WTC11 (cell line): ENCODE measurements around the gene SERPINF2. TPM values are rescaled to one million over a fixed set of nuclear protein-coding genes. Genes with fewer than 3 reads are reported as not detected.

Source experiments
- ATAC-seq: fragments of 200-7000 bp; cut with Tn5 transposase; 2 replicates; pipeline ENCODE4 v1.10.0; 2021; ENCODE audit warnings: mild to moderate bottlenecking, moderate library complexity
- CTCF ChIA-PET: fragments of 300-600 bp; sonication (Branson Sonifier 250); formaldehyde crosslinking; loops from one replicate; lab custom pipeline; 2021; ENCODE audit warnings: antibody characterized with exemption; lab: Charles Lee
- POLR2A ChIA-PET: fragments of 350-600 bp; sonication (Branson Sonifier 250); formaldehyde crosslinking; loops from one replicate; lab custom pipeline; 2021; ENCODE audit warnings: antibody characterized with exemption; lab: Charles Lee
- DNase-seq: peaks from one replicate; pipeline ENCODE4 v3.0.0; 2021; ENCODE audit warnings: low spot score
- H3K27ac Mint-ChIP-seq: 2 replicates; pipeline ENCODE4 v1.8.0; 2021; ENCODE audit warnings: mixed read lengths
- H3K27me3 Mint-ChIP-seq: 2 replicates; pipeline ENCODE4 v1.8.0; 2021; ENCODE audit warnings: low read depth, mild to moderate bottlenecking, moderate library complexity, mixed read lengths
- H3K36me3 Mint-ChIP-seq: 2 replicates; pipeline ENCODE4 v1.8.0; 2021; ENCODE audit warnings: mixed read lengths
- H3K4me1 Mint-ChIP-seq: 2 replicates; pipeline ENCODE4 v1.8.0; 2022; ENCODE audit warnings: mixed read lengths
- H3K4me3 Mint-ChIP-seq: 2 replicates; pipeline ENCODE4 v1.8.0; 2021; ENCODE audit warnings: mild to moderate bottlenecking, moderate library complexity, mixed read lengths
- H3K9me3 Mint-ChIP-seq: 2 replicates; pipeline ENCODE4 v1.8.0; 2021; ENCODE audit warnings: mixed read lengths
- ATF1 ChIP-seq: sonication (generic); formaldehyde crosslinking; IDR thresholded peaks from 2 replicates; pipeline ENCODE4 v1.8.1; 2023; ENCODE audit warnings: mild to moderate bottlenecking, moderate library complexity, missing genetic modification reagents
- CBFB ChIP-seq: sonication (generic); formaldehyde crosslinking; IDR thresholded peaks from 2 replicates; pipeline ENCODE4 v1.8.1; 2022; ENCODE audit warnings: mild to moderate bottlenecking, low read depth, missing genetic modification reagents
- CREB1 ChIP-seq: sonication (generic); formaldehyde crosslinking; IDR thresholded peaks from 2 replicates; pipeline ENCODE4 v1.8.0; 2023; ENCODE audit warnings: mild to moderate bottlenecking, missing genetic modification reagents
- CREM ChIP-seq: sonication (generic); formaldehyde crosslinking; IDR thresholded peaks from 2 replicates; pipeline ENCODE4 v1.8.1; 2022; ENCODE audit warnings: mild to moderate bottlenecking, missing genetic modification reagents, moderate library complexity
- FOXK1 ChIP-seq: sonication (generic); formaldehyde crosslinking; IDR thresholded peaks from 2 replicates; pipeline ENCODE4 v1.8.0; 2022; ENCODE audit warnings: mild to moderate bottlenecking, moderate library complexity, missing genetic modification reagents
- FOXP1 ChIP-seq: sonication (generic); formaldehyde crosslinking; IDR thresholded peaks from 2 replicates; pipeline ENCODE4 v1.8.0; 2022; ENCODE audit warnings: missing genetic modification reagents, mild to moderate bottlenecking, moderate library complexity, borderline replicate concordance
- GABPB1 ChIP-seq: sonication (generic); formaldehyde crosslinking; IDR thresholded peaks from 2 replicates; pipeline ENCODE4 v1.8.1; 2023; ENCODE audit warnings: mild to moderate bottlenecking, missing genetic modification reagents
- NFYB ChIP-seq: sonication (generic); formaldehyde crosslinking; conservative IDR thresholded peaks from 2 replicates; pipeline ENCODE4 v1.8.0; 2022; ENCODE audit warnings: low read depth, missing genetic modification reagents
- PRRX2 ChIP-seq: fragments of 250-450 bp; sonication (Bioruptor Pico); IDR thresholded peaks from 2 replicates; pipeline ENCODE4 v1.8.0; 2021; ENCODE audit warnings: mild to moderate bottlenecking
- RORB ChIP-seq: fragments of 250-450 bp; sonication (Bioruptor Pico); IDR thresholded peaks from 2 replicates; pipeline ENCODE4 v1.9.0; 2021; ENCODE audit warnings: mild to moderate bottlenecking
- ZNF317 ChIP-seq: sonication (generic); formaldehyde crosslinking; IDR thresholded peaks from 2 replicates; pipeline ENCODE4 v1.8.1; 2023; ENCODE audit warnings: low read depth, mild to moderate bottlenecking, moderate library complexity, missing genetic modification reagents, borderline replicate concordance
- total RNA-seq: library from RNA; stranded (reverse); gene quantifications from 3 replicates; pipeline ENCODE4 v1.2.3, GENCODE V29; 2021
- TF ChIP-seq, protein P1 (sequence below): sonication (generic); formaldehyde crosslinking; IDR thresholded peaks from 2 replicates; pipeline ENCODE4 v1.8.1; 2022; ENCODE audit warnings: low read depth, missing genetic modification reagents, borderline replicate concordance
- TF ChIP-seq, protein P2 (sequence below): fragments of 250-450 bp; sonication (Bioruptor Pico); IDR thresholded peaks from 2 replicates; pipeline ENCODE4 v1.9.0; 2021; ENCODE audit warnings: mild to moderate bottlenecking
- TF ChIP-seq, protein P3 (sequence below): sonication (generic); formaldehyde crosslinking; IDR thresholded peaks from 2 replicates; pipeline ENCODE4 v1.8.1; 2023; ENCODE audit warnings: mild to moderate bottlenecking, moderate library complexity, missing genetic modification reagents
- TF ChIP-seq, protein P4 (sequence below): sonication (generic); formaldehyde crosslinking; IDR thresholded peaks from 2 replicates; pipeline ENCODE4 v1.8.0; 2023; ENCODE audit warnings: missing genetic modification reagents, mild to moderate bottlenecking, borderline replicate concordance
- TF ChIP-seq, protein P5 (sequence below): sonication (generic); formaldehyde crosslinking; IDR thresholded peaks from 2 replicates; pipeline ENCODE4 v1.8.0; 2022; ENCODE audit warnings: mild to moderate bottlenecking, missing genetic modification reagents
- TF ChIP-seq, protein P6 (sequence below): sonication (generic); formaldehyde crosslinking; IDR thresholded peaks from 2 replicates; pipeline ENCODE4 v1.8.1; 2022; ENCODE audit warnings: mild to moderate bottlenecking, missing genetic modification reagents, moderate library complexity, borderline replicate concordance
- TF ChIP-seq, protein P7 (sequence below): sonication (generic); formaldehyde crosslinking; IDR thresholded peaks from 2 replicates; pipeline ENCODE4 v1.8.0; 2023; ENCODE audit warnings: missing genetic modification reagents
- TF ChIP-seq, protein P8 (sequence below): sonication (generic); formaldehyde crosslinking; IDR thresholded peaks from 2 replicates; pipeline ENCODE4 v1.8.0; 2022; ENCODE audit warnings: mild to moderate bottlenecking, missing genetic modification reagents

SERPINF2 gene
- total RNA-seq, 1 experiment from 2014 or later: 1.6 TPM

DNA sequence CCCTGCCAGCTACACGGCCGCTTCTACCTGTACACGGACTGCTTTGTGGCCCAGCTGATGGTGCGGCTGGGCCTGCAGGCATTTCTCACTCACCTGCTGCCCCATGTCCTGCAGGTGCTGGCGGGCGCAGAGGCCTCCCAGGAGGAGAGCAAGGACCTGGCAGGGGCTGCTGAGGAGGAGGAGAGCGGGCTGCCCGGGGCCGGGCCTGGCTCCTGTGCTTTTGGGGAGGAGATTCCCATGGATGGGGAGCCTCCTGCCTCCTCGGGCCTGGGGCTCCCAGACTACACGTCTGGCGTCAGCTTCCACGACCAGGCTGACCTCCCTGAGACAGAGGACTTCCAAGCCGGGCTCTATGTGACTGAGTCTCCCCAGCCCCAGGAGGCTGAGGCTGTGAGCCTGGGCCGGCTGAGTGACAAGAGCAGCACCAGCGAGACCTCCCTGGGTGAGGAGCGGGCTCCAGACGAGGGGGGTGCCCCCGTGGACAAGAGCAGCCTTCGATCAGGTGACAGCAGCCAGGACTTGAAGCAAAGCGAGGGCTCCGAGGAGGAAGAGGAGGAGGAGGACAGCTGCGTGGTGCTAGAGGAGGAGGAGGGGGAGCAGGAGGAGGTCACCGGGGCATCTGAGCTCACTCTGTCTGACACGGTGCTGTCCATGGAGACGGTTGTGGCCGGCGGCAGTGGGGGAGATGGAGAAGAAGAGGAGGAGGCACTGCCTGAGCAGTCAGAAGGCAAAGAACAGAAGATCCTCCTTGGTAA is 14.6 kb upstream of the SERPINF2 start:
- no peaks in the 10 kb centered on the region for H3K9me3 Mint-ChIP-seq
- TF ChIP-seq, protein P1, sequence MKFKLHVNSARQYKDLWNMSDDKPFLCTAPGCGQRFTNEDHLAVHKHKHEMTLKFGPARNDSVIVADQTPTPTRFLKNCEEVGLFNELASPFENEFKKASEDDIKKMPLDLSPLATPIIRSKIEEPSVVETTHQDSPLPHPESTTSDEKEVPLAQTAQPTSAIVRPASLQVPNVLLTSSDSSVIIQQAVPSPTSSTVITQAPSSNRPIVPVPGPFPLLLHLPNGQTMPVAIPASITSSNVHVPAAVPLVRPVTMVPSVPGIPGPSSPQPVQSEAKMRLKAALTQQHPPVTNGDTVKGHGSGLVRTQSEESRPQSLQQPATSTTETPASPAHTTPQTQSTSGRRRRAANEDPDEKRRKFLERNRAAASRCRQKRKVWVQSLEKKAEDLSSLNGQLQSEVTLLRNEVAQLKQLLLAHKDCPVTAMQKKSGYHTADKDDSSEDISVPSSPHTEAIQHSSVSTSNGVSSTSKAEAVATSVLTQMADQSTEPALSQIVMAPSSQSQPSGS (CRISPR knock-in tag): no peak
- TF ChIP-seq CBFB (no peak), NFYB (CRISPR knock-in tag) (no peak)
- POLR2A ChIA-PET: interaction anchor here (0.8 to 1.3 kb wide), 2 partner anchors 12 to 15 kb away, joined by 3 to 5 read pairs; no protein-coding TSS in a partner anchor

DNA sequence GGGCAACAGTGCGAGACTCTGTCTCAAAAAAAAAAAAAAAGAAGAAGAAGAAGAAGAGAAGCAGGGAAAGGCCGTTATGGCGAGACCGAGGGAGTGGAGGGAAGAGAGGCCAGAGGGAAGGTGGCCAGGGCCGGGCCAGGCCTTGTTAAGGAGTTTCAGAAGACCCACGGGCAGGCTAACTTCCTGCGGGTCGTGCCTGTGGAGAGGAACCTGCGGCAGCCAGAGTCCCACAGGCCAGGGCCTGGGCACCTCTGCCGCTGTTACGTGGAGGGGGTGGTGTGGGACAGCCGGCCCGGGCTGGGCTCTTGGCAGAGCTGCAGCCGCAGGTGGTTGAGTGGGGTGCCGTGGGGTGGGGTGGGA is 12.7 kb upstream of the SERPINF2 start:
- Mint-ChIP-seq H3K4me1 (peaks cover 4% of the 10 kb centered on the region; the same call in 1 of the 2 replicates), H3K27me3 (no peaks in the 10 kb centered on the region), H3K36me3 (no peaks in the 10 kb centered on the region; the same call in 1 of the 2 replicates), H3K4me3 (no peak overlapping the region), H3K9me3 (no peaks in the 10 kb centered on the region), H3K27ac (no peak overlapping the region)
- CTCF ChIA-PET: no interaction called here
- POLR2A ChIA-PET: no interaction called here
- TF ChIP-seq PRRX2 (CRISPR knock-in tag): no peak
- TF ChIP-seq, protein P2, sequence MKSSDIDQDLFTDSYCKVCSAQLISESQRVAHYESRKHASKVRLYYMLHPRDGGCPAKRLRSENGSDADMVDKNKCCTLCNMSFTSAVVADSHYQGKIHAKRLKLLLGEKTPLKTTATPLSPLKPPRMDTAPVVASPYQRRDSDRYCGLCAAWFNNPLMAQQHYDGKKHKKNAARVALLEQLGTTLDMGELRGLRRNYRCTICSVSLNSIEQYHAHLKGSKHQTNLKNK (CRISPR knock-in tag): no peak
- no peak for TF ChIP-seq CREM
- TF ChIP-seq FOXP1 (CRISPR knock-in tag): no peak
- TF ChIP-seq, protein P3, sequence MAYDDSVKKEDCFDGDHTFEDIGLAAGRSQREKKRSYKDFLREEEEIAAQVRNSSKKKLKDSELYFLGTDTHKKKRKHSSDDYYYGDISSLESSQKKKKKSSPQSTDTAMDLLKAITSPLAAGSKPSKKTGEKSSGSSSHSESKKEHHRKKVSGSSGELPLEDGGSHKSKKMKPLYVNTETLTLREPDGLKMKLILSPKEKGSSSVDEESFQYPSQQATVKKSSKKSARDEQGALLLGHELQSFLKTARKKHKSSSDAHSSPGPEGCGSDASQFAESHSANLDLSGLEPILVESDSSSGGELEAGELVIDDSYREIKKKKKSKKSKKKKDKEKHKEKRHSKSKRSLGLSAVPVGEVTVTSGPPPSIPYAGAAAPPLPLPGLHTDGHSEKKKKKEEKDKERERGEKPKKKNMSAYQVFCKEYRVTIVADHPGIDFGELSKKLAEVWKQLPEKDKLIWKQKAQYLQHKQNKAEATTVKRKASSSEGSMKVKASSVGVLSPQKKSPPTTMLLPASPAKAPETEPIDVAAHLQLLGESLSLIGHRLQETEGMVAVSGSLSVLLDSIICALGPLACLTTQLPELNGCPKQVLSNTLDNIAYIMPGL (CRISPR knock-in tag): no peak
- TF ChIP-seq, protein P4, sequence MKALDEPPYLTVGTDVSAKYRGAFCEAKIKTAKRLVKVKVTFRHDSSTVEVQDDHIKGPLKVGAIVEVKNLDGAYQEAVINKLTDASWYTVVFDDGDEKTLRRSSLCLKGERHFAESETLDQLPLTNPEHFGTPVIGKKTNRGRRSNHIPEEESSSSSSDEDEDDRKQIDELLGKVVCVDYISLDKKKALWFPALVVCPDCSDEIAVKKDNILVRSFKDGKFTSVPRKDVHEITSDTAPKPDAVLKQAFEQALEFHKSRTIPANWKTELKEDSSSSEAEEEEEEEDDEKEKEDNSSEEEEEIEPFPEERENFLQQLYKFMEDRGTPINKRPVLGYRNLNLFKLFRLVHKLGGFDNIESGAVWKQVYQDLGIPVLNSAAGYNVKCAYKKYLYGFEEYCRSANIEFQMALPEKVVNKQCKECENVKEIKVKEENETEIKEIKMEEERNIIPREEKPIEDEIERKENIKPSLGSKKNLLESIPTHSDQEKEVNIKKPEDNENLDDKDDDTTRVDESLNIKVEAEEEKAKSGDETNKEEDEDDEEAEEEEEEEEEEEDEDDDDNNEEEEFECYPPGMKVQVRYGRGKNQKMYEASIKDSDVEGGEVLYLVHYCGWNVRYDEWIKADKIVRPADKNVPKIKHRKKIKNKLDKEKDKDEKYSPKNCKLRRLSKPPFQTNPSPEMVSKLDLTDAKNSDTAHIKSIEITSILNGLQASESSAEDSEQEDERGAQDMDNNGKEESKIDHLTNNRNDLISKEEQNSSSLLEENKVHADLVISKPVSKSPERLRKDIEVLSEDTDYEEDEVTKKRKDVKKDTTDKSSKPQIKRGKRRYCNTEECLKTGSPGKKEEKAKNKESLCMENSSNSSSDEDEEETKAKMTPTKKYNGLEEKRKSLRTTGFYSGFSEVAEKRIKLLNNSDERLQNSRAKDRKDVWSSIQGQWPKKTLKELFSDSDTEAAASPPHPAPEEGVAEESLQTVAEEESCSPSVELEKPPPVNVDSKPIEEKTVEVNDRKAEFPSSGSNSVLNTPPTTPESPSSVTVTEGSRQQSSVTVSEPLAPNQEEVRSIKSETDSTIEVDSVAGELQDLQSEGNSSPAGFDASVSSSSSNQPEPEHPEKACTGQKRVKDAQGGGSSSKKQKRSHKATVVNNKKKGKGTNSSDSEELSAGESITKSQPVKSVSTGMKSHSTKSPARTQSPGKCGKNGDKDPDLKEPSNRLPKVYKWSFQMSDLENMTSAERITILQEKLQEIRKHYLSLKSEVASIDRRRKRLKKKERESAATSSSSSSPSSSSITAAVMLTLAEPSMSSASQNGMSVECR (CRISPR knock-in tag): no peak
- TF ChIP-seq ZNF317 (CRISPR knock-in tag): no peak
- no peak for TF ChIP-seq CREB1
- TF ChIP-seq, protein P5, sequence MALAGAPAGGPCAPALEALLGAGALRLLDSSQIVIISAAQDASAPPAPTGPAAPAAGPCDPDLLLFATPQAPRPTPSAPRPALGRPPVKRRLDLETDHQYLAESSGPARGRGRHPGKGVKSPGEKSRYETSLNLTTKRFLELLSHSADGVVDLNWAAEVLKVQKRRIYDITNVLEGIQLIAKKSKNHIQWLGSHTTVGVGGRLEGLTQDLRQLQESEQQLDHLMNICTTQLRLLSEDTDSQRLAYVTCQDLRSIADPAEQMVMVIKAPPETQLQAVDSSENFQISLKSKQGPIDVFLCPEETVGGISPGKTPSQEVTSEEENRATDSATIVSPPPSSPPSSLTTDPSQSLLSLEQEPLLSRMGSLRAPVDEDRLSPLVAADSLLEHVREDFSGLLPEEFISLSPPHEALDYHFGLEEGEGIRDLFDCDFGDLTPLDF (CRISPR knock-in tag): no peak
- TF ChIP-seq, protein P6, sequence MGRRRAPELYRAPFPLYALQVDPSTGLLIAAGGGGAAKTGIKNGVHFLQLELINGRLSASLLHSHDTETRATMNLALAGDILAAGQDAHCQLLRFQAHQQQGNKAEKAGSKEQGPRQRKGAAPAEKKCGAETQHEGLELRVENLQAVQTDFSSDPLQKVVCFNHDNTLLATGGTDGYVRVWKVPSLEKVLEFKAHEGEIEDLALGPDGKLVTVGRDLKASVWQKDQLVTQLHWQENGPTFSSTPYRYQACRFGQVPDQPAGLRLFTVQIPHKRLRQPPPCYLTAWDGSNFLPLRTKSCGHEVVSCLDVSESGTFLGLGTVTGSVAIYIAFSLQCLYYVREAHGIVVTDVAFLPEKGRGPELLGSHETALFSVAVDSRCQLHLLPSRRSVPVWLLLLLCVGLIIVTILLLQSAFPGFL (CRISPR knock-in tag): no peak
- no peak for TF ChIP-seq ATF1 (CRISPR knock-in tag)
- TF ChIP-seq, protein P7, sequence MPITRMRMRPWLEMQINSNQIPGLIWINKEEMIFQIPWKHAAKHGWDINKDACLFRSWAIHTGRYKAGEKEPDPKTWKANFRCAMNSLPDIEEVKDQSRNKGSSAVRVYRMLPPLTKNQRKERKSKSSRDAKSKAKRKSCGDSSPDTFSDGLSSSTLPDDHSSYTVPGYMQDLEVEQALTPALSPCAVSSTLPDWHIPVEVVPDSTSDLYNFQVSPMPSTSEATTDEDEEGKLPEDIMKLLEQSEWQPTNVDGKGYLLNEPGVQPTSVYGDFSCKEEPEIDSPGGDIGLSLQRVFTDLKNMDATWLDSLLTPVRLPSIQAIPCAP (CRISPR knock-in tag): no peak
- no peak for TF ChIP-seq RORB (CRISPR knock-in tag)
- TF ChIP-seq, protein P8, sequence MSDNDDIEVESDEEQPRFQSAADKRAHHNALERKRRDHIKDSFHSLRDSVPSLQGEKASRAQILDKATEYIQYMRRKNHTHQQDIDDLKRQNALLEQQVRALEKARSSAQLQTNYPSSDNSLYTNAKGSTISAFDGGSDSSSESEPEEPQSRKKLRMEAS: no peak
- no peak for TF ChIP-seq FOXK1 (CRISPR knock-in tag)
- no peak for TF ChIP-seq GABPB1 (CRISPR knock-in tag)
- DNase-seq (no peak), ATAC-seq (no peak)

More for the DNA sequence above, 14.6 kb upstream of the SERPINF2 start:
- DNase-seq (no peak), ATAC-seq (no peak)
- no peaks in the 10 kb centered on the region; the same call in 1 of the 2 replicates for H3K36me3 Mint-ChIP-seq
- H3K27ac Mint-ChIP-seq: no peak overlapping the region
- H3K27me3 Mint-ChIP-seq: no peaks in the 10 kb centered on the region; the same call in 1 of the 2 replicates
- peaks cover 4% of the 10 kb centered on the region; the same call in 1 of the 2 replicates for H3K4me1 Mint-ChIP-seq
- CTCF ChIA-PET: interaction anchor here (1.3 to 4.2 kb wide), 3 partner anchors 12 to 56 kb away, joined by 4 to 18 read pairs (median 4); no protein-coding TSS in a partner anchor
- H3K4me3 Mint-ChIP-seq: no peak overlapping the region
